IPS-18c (cell line): ENCODE results near the gene HESX1.

Experiments used
- H3K4me3 ChIP-seq: 2 replicates; pipeline ENCODE4 v1.7.0; 2013; ENCODE audit warnings: low read depth, mild to moderate bottlenecking, low read length, moderate library complexity; ENCODE audit not compliant: insufficient read depth
- H3K9me3 ChIP-seq: one replicate; pipeline ENCODE4 v1.6.1; 2013; ENCODE audit warnings: mild to moderate bottlenecking, low read length, moderate library complexity; ENCODE audit not compliant: control insufficient read depth, insufficient read depth

HESX1 gene

GRCh38 chr3:57199895-57200297 lies at the start of gene HESX1:
Gene HESX1 (minus strand): TSS chr3:57199978. CDS start chr3:57199918, 60 bp downstream.
- Histone ChIP-seq H3K4me3 (no peak within 1 kb of the TSS), H3K9me3 (no peaks in the 10 kb centered on the region)

DNA sequence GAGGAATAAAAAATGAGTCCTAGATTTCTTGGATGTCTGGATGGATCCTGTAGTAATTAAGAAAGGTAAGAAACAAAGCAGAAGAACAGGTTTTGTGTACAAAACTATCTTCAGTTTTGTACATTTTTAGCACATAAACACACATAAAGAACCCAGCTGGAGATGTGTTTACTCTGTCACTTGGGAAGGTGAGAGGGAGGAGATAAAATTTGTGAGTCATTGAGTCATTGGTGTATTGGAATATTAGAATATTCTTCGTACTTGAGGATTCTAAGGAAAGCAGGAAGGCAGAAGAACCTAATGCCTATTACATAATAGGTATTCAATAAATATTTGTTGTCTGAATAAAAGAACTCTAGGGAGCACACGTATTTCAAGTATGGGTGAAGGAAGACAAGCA lies 45.2 kb upstream of the HESX1 start:
- Histone ChIP-seq H3K9me3 (no peaks in the 10 kb centered on the region), H3K4me3 (no peak overlapping the region)

DNA sequence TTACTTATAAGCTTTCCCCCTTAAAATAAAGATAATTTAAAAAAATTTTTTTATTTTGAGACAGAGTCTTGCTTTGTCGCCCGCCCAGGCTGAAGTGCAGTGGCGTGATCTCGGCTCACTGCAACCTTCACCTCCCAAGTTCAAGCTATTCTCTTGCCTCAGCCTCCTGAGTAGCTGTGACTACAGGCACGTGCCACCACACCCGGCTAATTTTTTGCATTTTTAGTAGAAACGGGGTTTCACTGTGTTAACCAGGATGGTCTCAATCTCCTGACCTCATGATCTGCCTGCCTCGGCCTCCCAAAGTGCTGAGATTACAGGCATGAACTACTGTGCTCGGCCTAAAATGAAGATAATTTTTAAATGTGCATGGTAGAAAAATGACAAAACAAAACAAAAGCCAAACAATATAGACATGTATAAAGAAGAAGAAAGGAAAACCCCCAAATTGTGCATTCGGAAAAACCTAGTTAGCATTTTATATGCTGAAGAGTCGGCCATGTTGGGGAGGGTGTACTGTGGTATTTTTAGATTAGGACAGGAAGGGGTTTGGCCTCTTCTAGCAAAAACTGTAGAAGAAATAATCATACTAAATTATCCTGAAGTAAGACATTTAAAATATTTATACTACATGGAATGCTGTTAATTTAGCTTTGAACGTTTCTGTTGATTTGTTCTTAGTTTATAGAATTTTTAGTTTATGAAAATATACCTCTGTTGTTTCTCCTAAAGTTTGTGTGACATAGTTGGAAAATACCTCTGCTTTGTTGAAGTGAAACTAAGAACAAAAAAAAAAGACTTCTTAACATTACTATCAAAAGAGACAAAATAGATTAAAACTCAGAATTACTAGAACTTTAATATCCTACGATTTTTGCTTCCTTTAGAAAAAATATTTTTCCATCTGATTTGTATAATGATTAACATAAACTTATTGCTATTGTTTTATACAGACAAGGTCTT lies 35.1 kb upstream of the HESX1 start:
- H3K4me3 ChIP-seq: no peak overlapping the region
- H3K9me3 ChIP-seq: no peaks in the 10 kb centered on the region

DNA sequence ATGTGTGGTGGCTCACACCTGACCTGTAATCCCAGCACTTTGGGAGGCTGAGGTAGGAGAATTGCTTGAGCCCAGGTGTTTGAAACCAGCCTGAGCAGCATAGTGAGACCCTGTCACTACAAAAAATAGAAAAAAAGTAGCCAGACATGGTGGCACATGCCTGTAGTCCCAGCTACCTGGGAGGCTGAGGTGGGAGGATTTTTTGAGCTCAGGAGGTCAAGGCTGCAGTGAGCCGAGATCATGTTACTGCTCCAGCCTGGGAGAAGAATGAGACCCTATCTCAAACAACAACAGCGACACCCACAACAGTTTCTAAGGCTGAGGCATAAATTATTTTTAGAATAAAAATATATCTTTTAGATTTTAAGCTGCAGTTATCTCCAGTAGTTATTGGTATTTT lies 34.0 kb upstream of the HESX1 start:
- no peaks in the 10 kb centered on the region for H3K9me3 ChIP-seq
- H3K4me3 ChIP-seq: no peak overlapping the region

GRCh38 chr3:57230006-57230405 lies 30.2 kb upstream of the HESX1 start:
- Histone ChIP-seq H3K9me3 (no peaks in the 10 kb centered on the region), H3K4me3 (no peak overlapping the region)

DNA sequence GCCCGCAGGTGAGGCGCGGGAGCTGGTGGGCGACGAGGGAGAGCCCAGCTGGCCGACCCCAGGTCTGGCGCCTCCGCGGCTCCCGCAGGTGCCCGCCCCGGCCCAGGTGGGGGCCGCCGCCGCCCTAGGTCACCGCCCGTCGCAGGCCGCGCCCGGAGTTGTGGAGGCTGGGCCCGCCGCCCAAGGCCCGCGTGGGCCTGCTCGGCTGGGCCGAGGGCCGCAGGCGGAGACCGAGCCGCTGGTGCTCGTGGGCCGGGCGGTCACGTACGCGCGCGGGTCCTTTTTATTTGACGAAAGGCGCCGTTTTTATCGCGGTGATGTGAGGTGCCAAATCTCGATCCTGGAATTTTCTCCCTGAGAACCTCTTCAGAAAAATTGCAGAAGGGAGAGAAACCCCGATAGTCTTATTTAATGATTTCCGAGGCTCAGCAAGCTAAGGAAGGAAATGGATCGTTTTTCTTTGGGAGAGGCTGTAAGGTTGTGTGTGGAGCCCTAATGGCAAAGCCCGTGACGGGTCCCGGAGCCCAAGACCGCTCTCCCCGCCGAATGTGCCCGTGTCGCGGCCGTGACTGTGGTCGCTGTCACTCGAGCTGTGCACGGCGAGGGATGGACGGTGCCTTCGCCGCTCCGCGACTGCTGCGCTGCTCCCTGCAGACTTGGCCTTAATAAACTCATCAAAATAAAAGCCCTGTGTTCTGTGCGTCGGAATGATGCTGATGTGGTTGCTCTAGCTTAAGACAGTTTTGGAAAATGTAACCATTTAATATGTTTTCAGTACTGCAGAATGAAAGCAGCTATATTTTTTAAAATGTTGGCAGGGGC lies 28.4 kb upstream of the HESX1 start:
- no peaks in the 10 kb centered on the region for H3K9me3 ChIP-seq
- peak overlapping the region; percentile 92 for H3K4me3 ChIP-seq

DNA sequence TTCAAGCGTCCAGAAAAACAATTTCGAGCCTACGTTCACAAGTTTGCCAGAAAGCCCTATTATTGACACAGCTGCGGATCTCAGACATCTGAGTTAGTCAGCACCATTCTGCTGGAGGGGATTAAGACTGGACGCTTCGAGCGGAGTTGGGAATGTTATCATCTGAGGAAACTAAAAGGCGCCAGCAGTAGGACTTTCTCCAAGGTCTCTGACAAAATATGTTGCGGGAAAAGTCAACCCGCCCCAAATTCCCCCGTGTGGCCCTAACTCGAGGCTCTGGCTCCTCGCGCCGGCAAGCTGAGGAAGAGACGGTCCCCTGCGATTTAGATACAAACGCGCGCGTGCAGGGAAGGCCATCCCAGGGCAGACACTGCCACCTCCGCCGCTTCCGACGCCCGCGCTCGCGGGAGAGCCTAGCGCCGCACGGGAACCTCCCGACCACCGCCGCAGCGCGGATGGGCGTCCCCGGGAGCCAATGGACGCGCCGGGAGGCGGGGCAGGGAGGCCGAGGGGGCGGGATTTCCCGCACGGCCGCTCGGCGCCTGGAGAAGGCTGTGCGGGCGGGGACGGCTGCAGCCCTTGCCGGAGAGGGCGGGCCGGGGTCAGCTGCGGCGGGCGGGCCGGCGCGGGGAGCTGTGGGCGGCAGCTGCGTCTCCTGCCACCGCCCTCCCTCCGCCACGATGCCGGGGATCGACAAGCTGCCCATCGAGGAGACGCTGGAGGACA lies 27.6 kb upstream of the HESX1 start, which contains the start of gene APPL1:
APPL1 (plus strand) TSS at position 526 of the 726 bp plus-strand sequence; CDS start at position 681, 155 bp downstream.
- peak within 1 kb of the TSS; percentile 92 for H3K4me3 ChIP-seq
- H3K9me3 ChIP-seq: no peaks in the 10 kb centered on the region

DNA sequence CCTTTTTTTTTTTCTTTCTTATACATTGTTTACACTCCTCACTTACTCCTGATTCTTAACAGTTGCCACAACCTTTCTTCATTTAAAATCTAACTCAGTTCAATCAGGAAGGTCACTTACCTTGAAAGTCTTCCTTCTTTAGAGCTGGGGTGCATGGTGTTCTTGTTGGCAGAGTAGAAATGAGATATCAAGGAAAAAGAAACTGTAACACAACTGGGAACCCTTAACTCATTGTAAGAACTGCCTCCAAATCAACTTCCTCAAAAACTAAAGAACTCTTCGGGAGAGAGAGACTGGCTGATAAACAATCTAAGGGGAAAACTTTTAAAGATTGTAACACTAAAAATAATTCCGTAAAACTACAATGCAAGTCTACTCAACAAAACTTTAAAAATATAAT lies 26.4 kb upstream of the HESX1 start:
- Histone ChIP-seq H3K4me3 (no peak overlapping the region), H3K9me3 (no peaks in the 10 kb centered on the region)

DNA sequence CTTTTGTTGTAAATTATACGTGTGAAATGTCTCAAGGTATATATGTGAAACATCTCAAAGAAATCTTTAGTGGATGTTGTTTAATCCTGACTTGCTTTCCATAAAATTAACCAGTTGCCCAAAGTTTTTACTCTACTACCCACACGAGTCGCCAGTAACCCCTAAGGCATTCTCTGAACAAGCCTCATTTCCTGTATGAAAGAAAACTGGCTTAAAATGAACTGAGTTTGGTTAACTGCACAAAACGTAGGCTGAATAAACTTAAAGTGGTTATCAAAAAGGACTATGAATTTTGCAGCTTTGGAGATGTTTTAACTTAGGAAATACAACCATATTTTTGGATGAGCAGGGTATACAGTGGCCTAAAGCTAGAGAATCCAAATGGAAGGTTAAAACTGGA lies 25.1 kb upstream of the HESX1 start:
- Histone ChIP-seq H3K9me3 (no peaks in the 10 kb centered on the region), H3K4me3 (no peak overlapping the region)

DNA sequence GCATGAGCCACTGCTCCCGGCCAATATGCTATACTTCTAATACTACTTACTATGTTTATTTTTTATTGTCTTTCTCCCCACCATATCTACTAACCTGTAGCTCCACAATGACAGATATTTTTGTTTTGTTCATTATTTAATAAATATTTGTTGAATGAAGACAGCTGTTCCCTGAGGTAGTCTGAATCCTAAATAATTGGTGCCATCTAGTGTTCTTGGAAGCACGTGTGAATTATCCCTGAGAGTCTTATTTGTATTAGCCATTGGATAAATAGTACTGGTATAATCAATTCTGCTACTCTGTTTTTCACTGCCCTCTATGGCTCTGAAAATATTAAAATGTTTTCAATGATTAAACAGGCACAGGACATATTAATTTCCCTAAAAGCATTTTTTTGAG lies 22.1 kb upstream of the HESX1 start:
- H3K4me3 ChIP-seq: no peak overlapping the region
- no peaks in the 10 kb centered on the region for H3K9me3 ChIP-seq

DNA sequence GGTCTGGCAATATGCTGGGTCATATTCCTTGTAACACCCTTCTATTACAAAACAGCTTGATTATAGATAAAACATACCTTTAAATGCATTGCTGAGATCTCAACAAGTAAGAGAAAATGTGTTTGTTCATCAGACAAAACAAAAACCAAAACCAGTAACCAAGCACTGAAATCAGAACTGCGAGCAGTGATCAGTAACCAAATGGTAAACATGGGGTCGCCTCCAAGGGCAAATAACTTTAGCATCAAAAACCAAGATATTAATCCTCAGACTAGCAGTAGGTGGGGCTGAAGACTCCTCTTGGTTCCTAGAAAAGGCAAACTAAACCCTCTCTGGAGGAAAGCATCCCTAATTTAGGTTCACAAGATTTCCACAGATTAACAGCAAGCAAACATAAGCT lies 6.6 kb upstream of the HESX1 start:
- Histone ChIP-seq H3K9me3 (no peaks in the 10 kb centered on the region), H3K4me3 (no peak overlapping the region)

GRCh38 chr3:57194641-57195040 lies 5.1 kb downstream of the HESX1 start:
- Histone ChIP-seq H3K4me3 (no peak overlapping the region), H3K9me3 (no peaks in the 10 kb centered on the region)

DNA sequence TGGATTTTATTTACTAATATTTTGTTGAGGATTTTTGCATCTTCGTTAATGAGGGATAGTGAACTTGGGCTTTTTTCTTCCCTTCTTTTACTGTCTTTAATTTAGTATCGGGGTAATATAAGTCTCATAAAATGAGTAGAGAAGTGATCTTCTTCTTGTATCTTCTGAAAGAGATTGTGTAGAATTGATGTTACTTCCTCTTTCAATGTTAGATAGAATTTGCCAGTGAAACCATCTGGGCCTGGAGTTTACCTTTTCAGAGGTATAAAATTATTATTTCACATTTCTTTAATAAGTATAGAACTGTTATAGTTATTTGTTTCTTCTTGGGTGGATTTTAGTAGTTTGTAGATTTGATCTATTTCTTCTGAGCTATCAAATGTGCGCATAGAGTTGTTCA lies 7.8 kb downstream of the HESX1 start:
- Histone ChIP-seq H3K9me3 (no peaks in the 10 kb centered on the region), H3K4me3 (no peak overlapping the region)

- no peak overlapping the region for H3K4me3 ChIP-seq
- no peaks in the 10 kb centered on the region for H3K9me3 ChIP-seq
Observed at GRCh38 chr3:57184526-57184925, 15.3 kb downstream of the HESX1 start.

- no peaks in the 10 kb centered on the region for H3K9me3 ChIP-seq
- no peak overlapping the region for H3K4me3 ChIP-seq
Observed at GRCh38 chr3:57179580-57180410, 20.0 kb downstream of the HESX1 start.

- Histone ChIP-seq H3K9me3 (no peaks in the 10 kb centered on the region), H3K4me3 (no peak overlapping the region)
Observed at GRCh38 chr3:57176045-57176444, 23.7 kb downstream of the HESX1 start.

DNA sequence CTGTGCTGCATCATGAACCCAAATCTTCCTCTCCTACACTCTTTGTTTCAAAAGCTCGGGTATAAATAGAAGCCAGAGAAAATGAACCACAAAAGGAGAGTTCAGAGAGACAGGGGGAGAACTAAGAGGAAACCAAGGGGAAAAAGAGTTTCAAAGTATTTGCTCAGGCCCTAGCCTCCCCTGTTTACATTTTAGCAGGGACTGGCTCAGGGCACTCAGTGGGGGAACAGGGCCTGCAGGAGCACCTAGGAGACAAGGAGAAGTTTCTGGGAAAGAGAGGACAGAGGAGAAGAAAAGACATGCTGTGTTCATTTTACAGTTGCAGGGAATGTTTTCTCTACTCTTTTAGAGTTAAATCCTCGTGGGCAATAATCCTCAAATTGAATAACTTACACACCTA lies 26.1 kb downstream of the HESX1 start:
- H3K4me3 ChIP-seq: no peak overlapping the region
- no peaks in the 10 kb centered on the region for H3K9me3 ChIP-seq
